NCI-H2171 (cell line): ENCODE results near the gene USP40.
"Not testable (repeated sequence)": the region's sequence is repeated elsewhere in the genome, so short reads cannot be mapped to it uniquely, and the experiment has no call there.

Experiments used
- DNase-seq: peaks from one replicate; lab custom pipeline; 2025; lab: John Stamatoyannopoulos, UW

The USP40 gene, protein sequence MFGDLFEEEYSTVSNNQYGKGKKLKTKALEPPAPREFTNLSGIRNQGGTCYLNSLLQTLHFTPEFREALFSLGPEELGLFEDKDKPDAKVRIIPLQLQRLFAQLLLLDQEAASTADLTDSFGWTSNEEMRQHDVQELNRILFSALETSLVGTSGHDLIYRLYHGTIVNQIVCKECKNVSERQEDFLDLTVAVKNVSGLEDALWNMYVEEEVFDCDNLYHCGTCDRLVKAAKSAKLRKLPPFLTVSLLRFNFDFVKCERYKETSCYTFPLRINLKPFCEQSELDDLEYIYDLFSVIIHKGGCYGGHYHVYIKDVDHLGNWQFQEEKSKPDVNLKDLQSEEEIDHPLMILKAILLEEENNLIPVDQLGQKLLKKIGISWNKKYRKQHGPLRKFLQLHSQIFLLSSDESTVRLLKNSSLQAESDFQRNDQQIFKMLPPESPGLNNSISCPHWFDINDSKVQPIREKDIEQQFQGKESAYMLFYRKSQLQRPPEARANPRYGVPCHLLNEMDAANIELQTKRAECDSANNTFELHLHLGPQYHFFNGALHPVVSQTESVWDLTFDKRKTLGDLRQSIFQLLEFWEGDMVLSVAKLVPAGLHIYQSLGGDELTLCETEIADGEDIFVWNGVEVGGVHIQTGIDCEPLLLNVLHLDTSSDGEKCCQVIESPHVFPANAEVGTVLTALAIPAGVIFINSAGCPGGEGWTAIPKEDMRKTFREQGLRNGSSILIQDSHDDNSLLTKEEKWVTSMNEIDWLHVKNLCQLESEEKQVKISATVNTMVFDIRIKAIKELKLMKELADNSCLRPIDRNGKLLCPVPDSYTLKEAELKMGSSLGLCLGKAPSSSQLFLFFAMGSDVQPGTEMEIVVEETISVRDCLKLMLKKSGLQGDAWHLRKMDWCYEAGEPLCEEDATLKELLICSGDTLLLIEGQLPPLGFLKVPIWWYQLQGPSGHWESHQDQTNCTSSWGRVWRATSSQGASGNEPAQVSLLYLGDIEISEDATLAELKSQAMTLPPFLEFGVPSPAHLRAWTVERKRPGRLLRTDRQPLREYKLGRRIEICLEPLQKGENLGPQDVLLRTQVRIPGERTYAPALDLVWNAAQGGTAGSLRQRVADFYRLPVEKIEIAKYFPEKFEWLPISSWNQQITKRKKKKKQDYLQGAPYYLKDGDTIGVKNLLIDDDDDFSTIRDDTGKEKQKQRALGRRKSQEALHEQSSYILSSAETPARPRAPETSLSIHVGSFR

DNA sequence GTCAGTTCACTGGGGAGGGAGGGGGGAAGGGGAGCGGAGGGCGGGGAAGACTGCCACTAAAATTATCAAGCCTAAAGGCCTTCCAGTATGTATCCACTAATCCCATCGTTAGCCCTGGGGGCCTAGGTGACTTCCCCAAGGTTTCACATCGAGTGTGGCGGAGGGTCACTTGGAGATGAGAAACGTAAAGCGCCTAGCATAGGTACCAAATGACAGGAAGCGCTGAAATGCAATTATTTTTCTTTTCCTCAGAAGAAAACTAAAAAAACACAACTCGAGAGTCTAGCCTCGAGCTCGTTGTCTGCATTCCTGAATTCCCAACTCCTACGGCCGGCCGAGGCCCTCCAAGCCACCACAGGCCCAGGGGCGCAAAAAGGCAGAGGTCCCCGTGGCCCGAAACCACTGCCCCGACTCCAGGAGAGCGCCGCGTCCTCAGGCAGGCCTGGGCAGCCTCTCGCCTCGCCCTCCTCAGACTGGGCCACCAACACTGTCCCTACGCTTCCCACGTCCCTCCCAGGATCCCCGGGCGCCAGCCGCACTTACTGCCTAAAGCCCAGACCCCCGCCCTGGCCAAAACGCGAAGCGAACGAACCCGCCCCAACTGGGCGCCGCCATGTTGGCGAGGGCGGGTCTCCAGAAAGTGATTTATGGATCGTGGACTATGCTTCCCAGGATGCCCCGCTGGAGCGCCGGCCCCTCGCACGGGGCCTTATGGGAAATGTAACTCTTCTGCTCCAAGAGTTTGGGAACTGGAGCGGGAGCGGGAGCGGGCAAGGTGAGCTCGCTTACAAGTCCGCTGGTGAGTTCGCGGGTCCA lies at the start of gene USP40:
USP40 (minus strand) TSS at position 642 of the 816 bp plus-strand sequence. CDS start 1,228 bp downstream, outside the sequence.
- peak; percentile 76 for DNase-seq

DNA sequence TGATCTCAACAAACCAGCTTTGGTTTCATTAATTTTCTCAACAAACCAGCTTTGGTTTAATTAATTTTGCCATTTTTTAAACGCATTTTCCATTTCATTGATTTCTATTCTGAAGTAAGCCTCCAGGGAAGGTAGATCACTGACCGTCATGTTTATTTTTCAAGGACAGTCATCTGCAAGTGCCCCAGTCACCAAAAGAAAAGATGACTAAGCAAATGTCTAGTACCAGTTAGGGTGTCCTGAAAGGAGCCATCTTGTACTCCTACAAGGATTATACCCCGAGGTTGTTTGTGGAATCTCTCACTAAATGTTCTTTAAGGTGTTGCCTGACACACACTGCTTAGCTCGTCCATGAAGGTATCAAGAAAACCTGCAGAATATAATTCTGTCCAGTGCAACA lies 44.7 kb upstream of the USP40 start:
- no peak for DNase-seq

DNA sequence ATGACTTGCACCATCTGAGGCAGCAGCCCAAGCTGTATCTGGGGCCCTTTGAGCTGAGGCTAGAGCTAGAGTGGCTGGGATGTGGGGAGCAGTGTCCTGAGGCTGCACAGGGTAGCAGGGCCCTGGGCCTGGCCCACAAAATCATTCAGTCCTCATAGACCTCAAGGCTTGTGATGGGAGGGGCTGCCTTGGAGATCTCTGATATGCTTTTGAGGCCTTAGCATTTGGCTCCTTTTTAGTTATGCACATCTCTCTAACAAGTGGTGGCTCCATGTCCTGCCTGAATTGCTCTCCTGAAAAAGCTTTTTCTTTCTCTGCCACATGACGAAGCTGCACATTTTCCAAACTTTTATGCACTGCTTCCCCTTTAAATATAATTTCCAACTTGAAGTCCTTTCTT lies 39.1 kb upstream of the USP40 start:
- DNase-seq, result no peak

DNA sequence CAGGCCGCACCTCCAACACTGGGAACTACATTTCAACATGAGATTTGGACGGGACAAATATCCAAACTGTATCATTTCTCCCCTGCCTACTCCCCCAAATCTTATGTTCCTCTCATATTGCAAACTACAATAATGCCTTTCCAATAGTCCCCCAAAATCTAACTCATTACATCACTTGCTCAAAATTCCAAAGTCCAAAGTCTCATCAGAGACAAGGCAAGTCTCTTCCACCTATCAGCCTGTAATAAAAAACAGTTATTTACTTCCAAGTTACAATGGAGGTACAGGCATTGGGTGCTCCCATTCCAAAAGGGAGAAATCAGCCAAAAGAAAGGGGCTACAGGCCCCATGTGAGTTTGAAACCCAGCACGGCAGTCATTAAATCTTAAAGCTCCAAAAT lies 38.2 kb upstream of the USP40 start:
- no peak for DNase-seq

DNA sequence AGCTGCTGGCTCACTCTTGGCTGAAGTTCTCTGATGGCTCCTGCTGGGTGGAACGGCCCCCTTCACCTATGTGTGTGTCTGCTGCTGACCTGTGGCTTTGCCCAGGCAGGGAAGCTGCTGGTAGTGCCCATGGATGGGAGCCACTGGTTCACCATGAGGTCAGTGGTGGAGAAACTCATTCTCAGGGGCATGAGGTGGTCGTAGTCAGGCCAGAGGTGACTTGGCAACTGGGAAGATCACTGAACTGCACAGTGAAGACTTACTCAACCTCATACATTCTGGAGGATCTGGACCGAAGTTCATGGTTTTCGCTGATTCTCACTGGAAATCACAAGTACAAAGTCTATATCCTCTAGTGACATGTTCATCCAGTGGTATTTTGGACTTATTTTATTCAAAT lies 36.9 kb upstream of the USP40 start:
- DNase-seq, result no peak

DNA sequence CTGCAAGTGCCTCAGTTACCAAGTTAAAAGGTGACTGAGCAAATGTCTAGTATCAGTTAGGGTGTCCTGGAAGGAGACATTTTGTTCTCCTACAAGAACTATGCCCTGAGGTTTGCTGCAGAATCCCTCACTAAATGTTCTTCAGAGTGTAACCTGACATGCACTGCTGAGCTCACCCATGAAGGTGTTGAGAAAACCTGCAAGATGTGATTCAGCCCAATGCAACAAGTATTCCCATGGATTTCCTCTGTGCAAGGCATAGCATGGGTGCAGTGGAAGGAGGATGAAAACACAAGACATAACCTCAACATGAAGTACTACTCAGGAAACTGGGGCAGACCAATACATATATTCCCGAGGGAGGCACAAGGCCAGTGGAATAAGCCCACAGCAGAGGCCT lies 35.5 kb upstream of the USP40 start:
- DNase-seq, result no peak

DNA sequence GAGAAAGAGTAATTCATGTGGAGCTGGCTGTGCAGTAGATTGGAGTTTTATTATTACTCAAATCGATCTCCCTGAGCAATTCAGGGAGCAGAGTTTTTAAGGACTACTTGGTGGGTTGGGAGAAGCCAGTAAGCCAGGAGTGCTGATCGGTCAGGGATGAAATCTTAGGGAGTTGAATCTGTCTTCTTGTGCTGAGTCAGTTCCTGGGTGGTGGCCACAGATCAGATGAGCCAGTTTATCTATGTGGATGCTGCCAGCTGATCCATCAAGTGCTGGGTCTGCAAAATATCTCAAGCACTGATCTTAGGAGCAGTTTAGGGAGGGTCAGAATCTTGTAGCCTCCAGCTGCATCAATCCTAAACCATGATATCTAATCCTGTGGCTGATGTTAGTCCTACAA lies 33.8 kb upstream of the USP40 start:
- DNase-seq, result no peak

DNA sequence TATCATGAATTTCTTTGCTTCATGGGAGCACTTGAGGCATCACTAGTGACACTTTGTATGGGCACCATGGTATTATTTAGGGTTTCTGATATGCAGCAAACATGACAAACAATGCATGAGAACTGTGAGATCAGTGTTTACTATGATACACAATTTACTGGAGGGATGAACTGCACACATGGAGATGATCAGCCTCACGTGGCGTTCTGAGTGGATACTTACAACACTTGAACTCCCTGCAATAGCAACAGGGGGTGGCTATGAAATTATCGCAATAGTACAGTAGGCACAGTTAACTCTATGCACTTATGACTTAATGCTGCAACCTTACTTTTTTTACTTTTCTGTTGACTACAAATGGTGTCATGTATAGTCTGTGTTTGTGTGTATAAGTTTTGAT lies 32.4 kb upstream of the USP40 start:
- no peak for DNase-seq

DNA sequence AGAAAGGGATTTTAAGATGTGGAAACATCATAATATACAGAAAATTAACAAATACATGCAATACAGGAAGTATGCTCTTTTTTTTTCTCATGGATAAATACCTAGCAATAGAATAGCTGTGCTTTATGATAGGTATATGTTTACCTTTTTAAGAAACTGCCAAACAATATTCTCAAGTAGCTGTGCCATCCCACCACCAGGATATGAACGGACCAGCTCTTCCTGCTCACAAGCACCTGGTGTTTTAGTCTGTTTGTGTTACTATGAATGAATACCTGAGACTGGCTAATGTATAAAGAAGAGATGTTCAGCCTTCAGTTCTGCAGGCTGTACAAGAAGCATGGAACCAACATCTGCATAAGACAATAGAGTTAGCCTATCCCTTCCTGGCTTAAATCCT lies 30.9 kb upstream of the USP40 start:
- DNase-seq, result no peak

DNA sequence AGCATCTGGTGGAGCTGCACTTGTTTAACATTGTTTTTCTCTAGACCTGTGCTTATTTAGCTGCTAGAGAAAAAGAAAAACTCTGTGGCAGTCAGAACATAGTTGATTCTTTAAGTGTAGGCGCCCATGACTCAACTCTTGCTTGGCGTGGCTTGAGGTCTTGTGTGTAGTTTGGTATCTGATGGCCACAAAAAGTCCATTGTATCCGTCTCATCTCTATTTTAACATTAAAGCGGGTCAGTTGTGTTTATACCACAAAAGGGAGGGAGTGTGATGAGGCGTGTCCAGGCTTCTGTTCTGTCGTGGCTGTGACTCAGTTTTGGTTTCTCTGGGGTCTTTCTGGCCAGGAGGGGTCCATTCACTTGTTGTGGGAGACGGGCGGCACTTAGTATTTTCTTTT lies 26.6 kb upstream of the USP40 start:
- DNase-seq, result no peak

DNA sequence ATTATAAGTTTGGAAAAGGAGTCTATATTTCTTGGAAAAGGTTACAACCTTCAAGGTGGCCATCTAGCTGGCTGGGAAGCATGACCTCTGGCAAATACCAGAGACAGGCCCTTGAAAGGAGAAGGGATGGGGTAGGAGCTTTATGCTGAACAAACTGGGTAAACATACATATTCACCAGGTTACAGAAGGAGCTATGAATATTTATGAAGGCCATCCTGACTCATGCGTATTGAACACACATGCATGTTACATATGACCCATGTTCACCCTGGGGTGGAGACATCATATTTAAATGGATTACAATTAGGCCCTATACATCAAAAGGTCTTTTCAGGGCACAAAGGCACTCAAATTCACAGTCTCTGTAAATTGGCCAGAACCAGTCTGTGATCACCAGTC lies 26.1 kb upstream of the USP40 start:
- DNase-seq, result not testable (repeated sequence)

DNA sequence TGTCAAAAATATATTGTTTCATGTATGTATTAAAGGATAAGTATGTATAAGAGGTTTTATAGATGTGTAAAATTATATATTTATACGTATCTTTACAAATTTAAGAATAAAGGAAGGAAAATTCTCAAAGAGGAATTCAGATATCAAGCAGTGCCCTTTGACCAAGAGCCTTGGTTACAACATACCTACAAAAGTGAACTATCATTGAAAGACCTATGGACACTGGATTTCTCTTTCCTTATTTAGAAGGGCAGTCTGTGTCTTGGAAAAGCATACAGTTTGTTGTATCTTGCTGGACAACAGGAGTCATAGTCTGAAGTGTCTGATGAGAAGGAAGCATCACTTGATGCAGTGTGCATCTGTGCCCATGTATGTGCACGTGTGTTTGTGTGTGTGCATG lies 21.8 kb upstream of the USP40 start:
- no peak for DNase-seq

DNA sequence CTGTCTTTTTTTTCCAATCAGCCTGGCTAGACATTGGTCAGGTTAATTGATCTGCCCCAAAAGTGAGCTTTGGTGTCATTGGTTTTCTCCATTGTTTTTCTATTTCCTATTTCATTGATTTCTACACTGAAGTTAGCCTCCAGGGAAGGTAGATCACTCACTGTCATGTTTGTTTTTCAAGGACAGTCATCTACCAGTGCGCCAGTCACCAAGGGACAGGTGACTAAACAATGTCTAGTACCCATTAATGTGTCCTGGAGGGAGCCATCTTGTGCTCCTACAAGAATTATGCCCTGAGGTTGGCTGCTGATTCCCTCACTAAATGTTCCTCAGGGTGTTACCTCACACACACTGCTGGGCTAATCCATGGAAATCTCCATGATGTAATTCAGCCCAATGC lies 17.6 kb upstream of the USP40 start:
- DNase-seq, result no peak

DNA sequence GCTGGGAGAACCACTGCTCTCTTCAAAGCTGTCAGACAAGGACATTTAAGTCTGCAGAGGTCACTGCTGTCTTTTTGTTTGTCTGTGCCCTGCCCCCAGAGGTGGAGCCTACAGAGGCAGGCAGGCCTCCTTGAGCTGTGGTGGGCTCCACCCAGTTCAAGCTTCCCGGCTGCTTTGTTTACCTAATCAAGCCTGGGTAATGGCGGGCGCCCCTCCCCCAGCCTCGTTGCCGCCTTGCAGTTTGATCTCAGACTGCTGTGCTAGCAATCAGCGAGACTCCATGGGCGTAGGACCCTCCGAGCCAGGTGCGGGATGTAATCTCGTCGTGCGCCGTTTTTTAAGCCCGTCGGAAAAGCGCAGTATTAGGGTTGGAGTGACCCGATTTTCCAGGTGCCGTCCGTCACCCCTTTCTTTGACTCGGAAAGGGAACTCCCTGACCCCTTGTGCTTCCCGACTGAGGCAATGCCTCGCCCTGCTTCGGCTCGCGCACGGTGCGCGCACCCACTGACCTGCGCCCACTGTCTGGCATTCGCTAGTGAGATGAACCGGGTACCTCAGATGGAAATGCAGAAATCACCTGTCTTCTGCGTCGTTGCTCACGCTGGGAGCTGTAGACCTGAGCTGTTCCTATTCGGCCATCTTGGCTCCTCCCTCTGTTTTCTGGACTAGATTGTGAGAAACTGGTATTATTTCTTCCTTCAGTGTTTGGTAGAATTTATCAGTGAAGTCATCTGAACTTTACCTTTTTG lies 16.8 kb upstream of the USP40 start:
- not testable (repeated sequence) for DNase-seq

DNA sequence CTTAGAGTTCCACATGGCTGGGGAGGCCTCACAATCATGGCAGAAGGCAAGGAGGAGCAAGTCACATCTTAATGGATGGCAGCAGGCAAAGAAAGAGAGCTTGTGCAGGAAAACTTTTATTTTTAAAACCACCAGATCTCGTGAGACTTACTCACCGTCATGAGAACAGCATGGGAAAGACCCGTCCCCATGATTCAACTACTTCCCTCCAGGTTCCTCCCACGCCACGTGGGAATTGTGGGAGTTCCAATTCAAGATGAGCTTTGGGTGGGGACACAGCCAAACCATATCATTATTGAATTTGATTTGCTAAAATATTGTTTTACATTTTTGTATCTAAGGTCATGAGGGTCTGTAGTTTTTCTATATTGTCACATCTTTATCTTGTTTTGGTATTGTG lies 10.8 kb upstream of the USP40 start:
- DNase-seq, result not testable (repeated sequence)

DNA sequence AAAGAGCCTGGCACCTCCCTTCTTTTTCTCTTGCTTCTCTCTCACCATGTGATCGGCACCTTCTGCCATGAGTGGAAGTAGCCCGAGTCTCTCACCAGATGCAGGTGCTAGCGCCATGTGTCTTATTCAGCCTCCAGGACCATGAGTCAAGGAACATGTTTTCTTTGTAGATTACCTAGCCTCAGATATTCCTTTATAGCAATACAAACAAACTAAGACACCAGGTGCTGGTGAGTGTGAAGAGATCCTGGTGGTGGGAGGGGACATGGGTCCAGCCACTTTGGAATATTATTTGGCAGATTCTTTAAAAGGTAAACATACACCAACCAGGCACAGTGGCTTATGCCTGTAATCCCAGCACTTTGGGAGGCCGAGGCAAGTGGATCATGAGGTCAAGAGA lies 5.9 kb upstream of the USP40 start:
- no peak for DNase-seq

DNA sequence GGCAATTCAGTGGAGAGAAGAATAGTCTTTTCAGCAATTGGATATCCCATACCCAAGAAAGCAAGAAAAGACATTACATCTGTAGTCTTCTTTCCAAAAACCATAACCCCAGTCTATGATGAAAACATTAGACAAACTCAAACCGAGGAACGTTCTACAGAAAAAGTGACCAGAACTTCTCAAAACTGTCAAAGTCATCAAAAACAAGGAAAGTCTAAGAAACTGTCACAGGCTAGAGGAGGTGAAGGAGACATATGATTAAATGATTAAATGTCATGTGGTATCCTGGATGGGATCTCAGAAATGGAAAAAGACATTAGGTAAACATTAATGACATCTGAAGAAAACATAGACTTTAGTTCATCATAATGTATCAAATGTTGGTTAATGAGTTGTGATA lies 4.9 kb upstream of the USP40 start:
- DNase-seq, result no peak

DNA sequence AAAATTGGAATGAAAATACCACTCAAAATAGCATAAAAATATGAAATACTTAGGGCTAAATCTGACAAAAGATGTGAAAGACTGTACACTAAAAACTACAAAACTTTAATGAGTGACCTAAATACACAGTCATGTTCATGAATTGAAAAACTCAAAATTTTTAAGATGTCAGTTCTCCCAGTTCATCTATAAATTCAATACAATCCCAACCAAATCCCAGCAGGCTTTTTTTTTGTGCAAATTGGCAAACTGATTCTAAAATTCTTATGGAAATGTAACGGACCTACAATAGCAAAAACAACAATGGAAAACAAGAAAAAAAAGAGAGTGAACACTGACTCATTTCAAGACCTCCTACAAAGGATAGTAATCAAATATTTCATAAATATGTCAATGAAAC lies 4.4 kb upstream of the USP40 start:
- DNase-seq, result no peak

DNA sequence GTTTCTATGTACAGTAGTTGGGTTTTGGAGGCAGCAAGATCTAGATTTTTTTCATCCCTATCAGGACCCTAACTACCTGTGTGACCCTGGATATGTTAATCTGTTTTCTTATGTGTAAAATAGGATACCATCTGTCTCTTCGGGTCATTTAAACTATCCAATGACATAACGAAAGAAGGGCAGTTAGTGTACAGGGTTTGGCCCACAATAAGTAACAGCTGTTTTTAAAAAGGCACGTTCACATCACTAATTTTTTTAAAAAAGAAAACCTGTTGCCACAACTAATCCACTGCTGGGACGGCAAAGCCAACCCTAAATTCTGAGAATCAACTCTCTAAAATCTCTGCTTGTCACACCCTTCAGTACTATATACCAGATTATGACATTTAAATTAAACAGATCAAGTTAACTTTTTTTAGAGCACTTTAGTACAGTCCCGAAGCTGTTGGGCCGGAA lies 869 bp downstream of the USP40 start:
- no peak for DNase-seq

DNA sequence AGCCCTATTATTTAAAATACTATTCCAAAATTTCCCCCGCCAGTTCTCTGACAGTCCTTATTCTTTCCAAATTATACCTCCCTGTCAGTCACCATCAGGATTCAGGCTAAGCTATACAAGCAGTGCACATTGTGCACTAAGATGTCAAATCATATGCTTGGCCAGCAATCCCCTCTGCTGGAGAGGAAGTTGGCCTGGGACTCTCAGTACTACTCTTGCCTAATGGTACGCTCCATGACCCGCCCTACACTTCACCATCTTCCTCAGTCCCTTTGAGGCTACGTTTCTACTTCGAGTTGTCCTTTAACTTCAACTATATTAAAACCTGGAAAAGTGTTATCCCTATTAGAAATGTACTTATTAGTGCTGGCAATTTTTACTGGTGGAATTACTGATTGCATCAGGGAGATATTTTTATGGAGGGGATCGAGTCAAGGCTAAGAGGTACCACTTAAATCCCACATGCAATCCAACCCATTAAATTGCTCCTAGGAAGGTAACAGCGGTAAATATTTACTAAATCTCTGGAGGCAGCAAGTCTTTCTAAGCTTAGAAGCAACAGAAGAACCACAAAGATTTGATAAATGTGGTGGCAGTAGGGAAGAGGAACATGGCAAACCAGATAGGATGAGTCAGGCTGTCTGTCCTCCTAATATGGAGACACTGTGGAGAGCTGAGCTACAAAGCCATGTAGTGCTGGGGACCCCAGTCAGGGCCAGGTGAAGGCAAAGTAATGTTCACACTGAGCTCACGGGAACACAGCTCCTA lies 2.7 kb downstream of the USP40 start:
- DNase-seq, result no peak
